NCI-H1105 treated with DMSO at 0.1 percent for 48 hours (cell line): ENCODE results near the gene GGT1.
"Not testable (repeated sequence)": the region's sequence is repeated elsewhere in the genome, so short reads cannot be mapped to it uniquely, and the experiment has no call there.

Experiments
- DNase-seq: peaks from one replicate; lab custom pipeline; 2025; lab: John Stamatoyannopoulos, UW

Gene GGT1

DNA sequence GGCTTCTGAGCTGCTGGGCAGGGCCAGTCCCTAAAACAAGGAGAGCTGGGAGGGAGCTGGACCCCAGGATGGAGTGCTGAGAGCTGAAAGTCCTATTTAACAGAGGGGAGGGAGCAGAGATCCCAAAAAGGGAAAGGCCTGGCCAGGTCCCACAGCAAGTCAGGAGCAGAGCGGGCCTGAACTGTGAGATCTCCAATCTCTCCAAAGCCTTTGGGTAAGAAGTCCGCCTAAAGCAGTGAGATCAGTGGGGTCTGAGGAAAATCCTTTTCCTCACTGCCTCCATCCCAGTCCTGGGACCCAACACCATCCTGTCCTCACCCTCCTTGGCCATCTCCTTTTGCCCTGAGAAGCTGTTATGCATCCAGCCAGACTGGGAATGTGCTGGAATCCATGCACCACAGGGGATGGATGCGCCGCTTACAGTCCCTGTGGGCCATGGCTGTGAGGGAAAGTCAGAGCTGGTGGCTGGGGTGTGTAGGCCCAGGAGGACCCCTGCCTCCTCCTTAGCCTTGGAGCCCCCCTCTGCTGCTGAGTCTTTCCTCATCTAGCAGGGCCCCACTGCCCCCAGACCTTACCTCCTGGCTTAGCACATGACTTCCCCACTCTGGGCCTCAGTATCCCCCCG, 18.7 kb upstream of the GGT1 start:
- no peak for DNase-seq

GRCh38 chr22:24584871-24585411, 18.1 kb upstream of the GGT1 start:
- DNase-seq: no peak

DNA sequence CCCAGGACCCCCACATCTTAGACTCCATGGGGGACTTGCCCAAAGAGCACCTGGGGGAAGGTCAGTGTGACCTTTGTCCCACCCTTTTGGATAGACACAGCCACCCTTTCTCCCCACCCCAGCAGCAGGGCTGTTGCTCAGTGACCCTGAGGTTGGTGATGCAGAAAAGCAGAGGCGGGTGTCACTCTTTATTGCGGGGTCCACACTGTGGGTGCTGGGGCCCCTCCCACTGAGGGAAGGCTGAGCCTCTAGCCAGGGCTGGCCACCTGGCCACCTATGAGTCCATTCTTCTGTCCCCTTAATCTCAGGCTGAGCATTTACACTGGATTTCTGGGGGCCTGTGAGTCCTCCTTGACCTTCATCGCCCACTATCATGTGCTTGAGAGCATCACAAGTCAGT, 17.5 kb upstream of the GGT1 start:
- no peak for DNase-seq

DNA sequence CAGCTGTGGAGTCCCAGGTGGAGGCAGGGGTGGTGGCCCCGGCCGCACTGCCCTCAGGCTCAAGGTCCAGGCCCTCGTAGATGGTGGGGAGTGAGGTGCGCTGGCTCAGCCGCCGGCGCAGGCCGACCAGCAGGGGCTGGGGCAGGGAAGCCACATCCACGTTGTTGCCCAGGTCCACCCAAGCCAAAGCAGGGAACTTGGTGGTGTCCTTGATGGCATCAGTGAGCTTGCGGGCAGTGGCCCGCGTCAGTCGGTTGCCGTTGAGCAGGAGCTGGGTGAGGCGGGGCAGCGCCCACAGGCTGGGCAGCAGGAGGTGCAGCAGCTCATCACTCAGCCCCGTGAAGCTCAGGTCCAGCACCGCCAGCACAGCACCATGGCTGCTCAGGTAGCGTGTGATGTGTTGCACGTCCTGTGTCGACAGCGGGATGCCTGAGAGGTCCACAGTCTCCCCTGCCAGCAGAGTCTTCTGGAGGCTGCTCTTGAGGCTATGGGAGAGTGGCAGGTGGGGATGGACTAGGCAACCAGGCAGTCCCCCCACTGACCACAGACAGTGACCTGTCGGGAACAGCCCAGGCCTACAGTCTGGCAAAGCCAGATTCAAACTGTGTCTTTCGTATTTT, 17.0 kb upstream of the GGT1 start:
- DNase-seq: no peak

GRCh38 chr22:24587251-24587650, 15.7 kb upstream of the GGT1 start:
- DNase-seq: no peak

DNA sequence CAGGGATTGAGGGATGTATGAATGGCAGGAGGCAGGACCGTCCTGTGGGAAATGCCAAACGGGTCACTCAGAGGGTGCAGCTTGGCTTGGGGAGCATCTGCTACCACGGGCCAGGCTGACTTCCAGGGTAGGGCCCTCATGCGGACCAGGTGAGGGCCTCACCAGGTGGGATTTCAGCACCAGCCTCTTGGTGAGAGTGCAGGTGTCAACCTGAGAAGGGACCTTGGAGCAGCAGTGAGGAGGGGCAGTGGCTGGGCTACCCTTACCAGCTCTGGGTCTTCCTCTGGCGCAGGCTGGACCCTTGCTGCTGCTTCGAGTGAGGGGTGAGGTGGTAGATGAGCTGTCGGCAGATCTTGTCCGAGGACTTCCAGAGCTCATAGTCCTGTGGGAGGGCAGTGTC, 15.0 kb upstream of the GGT1 start:
- DNase-seq: no peak

DNA sequence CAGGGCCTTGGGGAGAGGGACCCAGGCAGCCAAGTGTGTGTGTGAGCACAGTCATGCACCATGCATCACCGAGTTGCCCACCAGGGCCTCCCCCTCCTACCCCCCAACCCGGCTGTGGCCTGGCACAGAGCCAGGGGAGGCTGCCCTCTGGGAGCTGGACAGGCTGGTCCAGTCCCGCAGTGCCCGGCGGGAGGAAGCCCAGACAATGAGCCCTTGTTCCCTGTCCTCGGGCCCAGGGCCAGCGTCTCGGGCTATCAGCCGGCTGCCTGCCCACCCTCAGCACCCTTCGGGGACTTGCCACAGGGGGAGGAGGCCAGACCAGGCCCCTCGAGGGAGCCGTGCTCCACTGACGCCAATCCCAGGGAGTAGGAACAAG, 14.6 kb upstream of the GGT1 start:
- no peak for DNase-seq

GRCh38 chr22:24588757-24589481, 14.1 kb upstream of the GGT1 start:
- DNase-seq: no peak

GRCh38 chr22:24589518-24590030, 13.4 kb upstream of the GGT1 start:
- no peak for DNase-seq

DNA sequence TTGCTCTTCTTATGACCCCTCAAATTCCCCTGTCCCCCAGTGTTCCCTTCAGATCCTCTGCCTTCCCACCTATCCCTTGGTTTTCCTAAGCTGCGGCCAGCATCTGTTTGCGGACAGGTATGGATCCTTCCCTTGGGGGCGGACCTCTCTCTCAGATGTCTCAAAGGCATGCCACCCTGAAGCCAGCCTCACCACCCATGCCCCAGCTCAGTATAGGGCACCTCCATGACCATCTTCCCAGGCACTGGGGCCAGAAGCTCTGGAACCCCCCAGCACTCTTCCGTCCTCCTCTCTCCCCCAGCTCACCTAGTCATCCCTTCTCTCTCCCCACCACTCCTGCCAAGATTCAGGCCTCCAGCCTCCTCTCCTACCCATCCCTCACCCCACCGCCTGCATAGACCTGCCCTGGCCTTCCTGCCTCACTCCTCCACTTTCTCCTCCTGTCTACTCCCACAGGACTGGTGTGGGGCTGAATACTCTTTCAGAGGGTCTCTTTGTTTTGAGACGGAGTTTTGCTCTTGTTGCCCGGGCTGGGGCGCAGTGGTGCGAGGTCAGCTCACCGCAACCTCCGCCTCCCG, 12.3 kb upstream of the GGT1 start:
- no peak for DNase-seq

- no peak for DNase-seq
These were observed 11.6 kb upstream of the GGT1 start for GRCh38 chr22:24591286-24591830.

- no peak for DNase-seq
These were observed 10.7 kb upstream of the GGT1 start for GRCh38 chr22:24592058-24592850.

- DNase-seq: peak; percentile 48
These were observed 10.0 kb upstream of the GGT1 start, which contains the start of gene LRRC75B for GRCh38 chr22:24592851-24593558. TSS of gene LRRC75B (minus strand) at chr22:24593073. CDS start at chr22:24593039, 34 bp downstream.

DNA sequence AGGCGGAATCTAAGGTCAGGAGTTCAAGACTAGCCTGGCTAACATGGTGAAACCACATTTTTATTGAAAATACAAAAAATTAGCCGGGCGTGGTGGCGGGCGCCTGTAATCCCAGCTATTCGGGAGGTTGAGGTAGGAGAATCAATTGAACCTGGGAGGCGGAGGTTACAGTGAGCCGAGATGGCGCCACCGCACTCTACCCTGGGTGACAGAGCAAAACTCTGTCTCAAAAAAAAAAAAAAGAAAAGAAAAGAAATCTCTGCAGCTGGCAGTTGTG, 9.5 kb upstream of the GGT1 start:
- not testable (repeated sequence) for DNase-seq

GRCh38 chr22:24593836-24594568, 9.0 kb upstream of the GGT1 start:
- DNase-seq: no peak

DNA sequence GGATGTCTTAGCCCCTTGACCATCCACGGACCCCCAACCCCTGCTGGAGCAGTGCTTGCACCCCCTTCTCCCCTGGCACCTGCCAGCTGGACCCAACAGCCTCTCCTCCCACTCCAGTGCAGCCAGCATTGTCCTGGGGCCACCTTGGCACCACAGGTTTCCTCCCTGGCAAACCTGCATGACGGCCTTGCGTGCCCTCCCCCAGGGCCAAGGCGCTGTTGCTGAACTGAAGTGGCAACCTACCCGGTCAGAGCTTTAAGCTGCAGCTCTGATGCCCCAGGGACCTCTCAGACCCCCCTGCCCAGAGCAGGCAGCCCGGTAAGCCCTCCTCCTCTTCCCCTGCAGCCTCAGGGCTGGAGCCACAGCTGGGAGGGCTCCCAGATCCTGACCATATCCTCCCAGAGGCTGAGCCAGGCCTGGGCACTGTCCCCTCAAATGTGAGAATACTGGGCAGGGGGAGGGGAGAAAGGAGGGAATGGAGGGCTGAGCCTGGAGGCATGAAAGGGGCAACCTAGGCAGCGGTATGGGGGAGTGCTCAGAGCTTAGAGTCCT, 8.3 kb upstream of the GGT1 start:
- no peak for DNase-seq

DNA sequence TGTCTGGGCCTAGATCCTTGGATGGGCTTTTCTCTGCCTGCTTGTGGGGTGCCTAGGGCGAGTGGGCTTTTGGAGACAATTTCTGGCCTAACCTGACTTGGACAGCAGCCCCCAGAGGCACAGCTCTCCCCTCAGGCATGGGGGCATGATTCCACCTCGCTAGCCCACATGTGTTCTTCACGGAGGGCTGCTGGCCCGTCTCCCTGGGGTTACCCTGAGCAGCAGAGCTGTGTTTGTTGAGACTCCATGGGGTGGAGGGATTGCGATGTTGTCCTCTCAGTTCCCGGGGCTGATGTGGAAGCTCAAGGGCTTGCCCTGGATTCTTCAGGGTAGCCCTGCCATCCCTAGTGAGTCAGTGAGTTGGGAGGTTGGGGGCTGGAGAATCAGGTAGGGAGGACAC, 7.8 kb upstream of the GGT1 start:
- no peak for DNase-seq

GRCh38 chr22:24595863-24596262, 7.1 kb upstream of the GGT1 start:
- no peak for DNase-seq

- not testable (repeated sequence) for DNase-seq
These were observed 5.9 kb upstream of the GGT1 start for GRCh38 chr22:24597076-24597475.

GRCh38 chr22:24599514-24599913, 3.5 kb upstream of the GGT1 start:
- no peak for DNase-seq
